Heart right ventricle (tissue), 16 donors: ENCODE measurements around the gene SDK2. TPM values are rescaled to one million over a fixed set of nuclear protein-coding genes. Genes with fewer than 3 reads are reported as not detected.

ENCODE experiments used
- ATAC-seq, 8 donors: fragments of 200-7000 bp; cut with Tn5 transposase; one replicate each; pipeline ENCODE4 v1.9.1; 2020; ENCODE audit warnings: mild to moderate bottlenecking in 8 of 8, moderate library complexity in 8 of 8, moderate number of reproducible peaks in 1 of 8
- DNase-seq, 2 donors: peaks; one replicate each; pipeline ENCODE4 v3.0.0-alpha.2; 2020
- H3K27ac ChIP-seq, 10 donors: fragments of 200-600 bp; sonication (generic) in 2 of 10; one replicate each; pipeline versions ENCODE4 v1.5.0 to v1.8.0; 2020 to 2022; ENCODE audit warnings: mild to moderate bottlenecking in 3 of 10
- H3K27me3 ChIP-seq, 7 donors: fragments of 200-600 bp; one replicate each; pipeline ENCODE4 v1.8.0; 2021 to 2022; ENCODE audit warnings: mild to moderate bottlenecking in 2 of 7
- H3K36me3 ChIP-seq, 9 donors: fragments of 200-600 bp; sonication (generic) in 1 of 9; one replicate each; pipeline versions ENCODE4 v1.5.0 to v1.8.0; 2020 to 2022; ENCODE audit warnings: mild to moderate bottlenecking in 2 of 9
- H3K4me1 ChIP-seq, 9 donors: fragments of 200-600 bp; sonication (generic) in 1 of 9; one replicate each; pipeline versions ENCODE4 v1.5.0 to v1.8.0; 2020 to 2022; ENCODE audit warnings: mild to moderate bottlenecking in 4 of 9
- H3K4me3 ChIP-seq, 10 donors: fragments of 200-600 bp; sonication (generic) in 2 of 10; one replicate each; pipeline versions ENCODE4 v1.5.0 to v1.8.0; 2020 to 2022; ENCODE audit warnings: mild to moderate bottlenecking in 7 of 10, moderate library complexity in 2 of 10
- H3K9me3 ChIP-seq, 11 donors: fragments of 200-600 bp in 10 of 11; sonication (generic) in 2 of 11; one replicate each; pipeline versions ENCODE4 v1.5.0 to v1.8.0; 2013 to 2022; ENCODE audit warnings: mild to moderate bottlenecking in 2 of 11, control low read depth in 1 of 11, moderate library complexity in 1 of 11
- CTCF ChIP-seq, 9 donors: fragments of 200-600 bp; sonication (generic) in 2 of 9; IDR thresholded peaks; one replicate each; pipeline versions ENCODE4 v1.5.0 to v1.8.0; 2021 to 2022; ENCODE audit warnings: antibody characterized with exemption in 9 of 9, mild to moderate bottlenecking in 5 of 9, moderate library complexity in 1 of 9
- WGBS, 2 donors: extraction: QIAGEN DNeasy Blood & Tissue Kit; methylation state at CpG; one replicate each; pipeline ENCODE4 v1.1.7; 2013; ENCODE audit warnings: inconsistent platforms in 1 of 2; 5-methylcytosine and 5-hydroxymethylcytosine counted together
- intact Hi-C, 10 donors: fragments of 100-400 bp; cut with DNase I; formaldehyde crosslinking; loops; one replicate each; pipeline versions ENCODE4 v1.11.1 to v1.14.2; 2022
- polyA plus RNA-seq, 2 donors: library from polyadenylated mRNA; stranded (reverse); fragments of 200-250 nt; gene quantifications; one replicate each; pipeline ENCODE4 v1.2.3, GENCODE V29; 2013
- total RNA-seq, 10 donors: library from RNA; stranded (reverse); fragmentation: NEBNext Ultra II Directional in 3 of 10; extraction: Animal tissue kit (Norgen Biotek cat#: 25700) in 3 of 10; gene quantifications; one replicate each; pipeline versions ENCODE4 v1.2.1 to v1.2.4, GENCODE V29; 2021 to 2023
- donor health status: Arrhythmogenic right ventricular cardiomyopathy.
- donor health status: ischemic (EF 13 %, LVEDD 7.1; RV severe dilation, severe dysfunction).
- donor health status: healthy with polysubstance abuse.
- donor health status: DM: no; HTN: yes; CAD: no.
- donor health status: DM: no; HTN: no; CAD: no.
- donor health status: ischemic (EF 25% LVEDD 6.9; RV normal size, moderate dysfunction).
- donor health status: ischemic (EF 25% LVEDD 5.7; RV mildly dilated, moderate dysfunction).
- donor health status: healthy.
- donor health status: DM: yes; HTN: yes; CAD: no.
- donor health status: Ischemic cardiomyopathy.
- donor health status: ischemic (EF 35%, LVEDD 5.7; RV mildly dilated, moderate dysfunction).
- donor health status: nonischemic (EF 11% LVEDD 7.7; RV severe dilation, severe dysfunction).
- donor health status: DM: yes; HTN: yes; CAD: no.
- donor health status: PGD.
- donor health status: ischemic (EF 29% LVEDD 5.4; RV normal size, mild dysfunction).
- donor health status: nonischemic (EF 23%, LVEDD 6.1; RV moderate dilation, normal function).

SDK2 gene
- total and polyA plus RNA-seq, 12 donors, result 0.44 to 4.2 (median 1.9) TPM

- no peak for TF ChIP-seq CTCF (IDR thresholded peaks at IDR 0.05)
- no peak for DNase-seq
- Histone ChIP-seq H3K9me3 (no peaks in the 10 kb centered on the region), H3K36me3 (no peaks in the 10 kb centered on the region), H3K4me3 (no peak overlapping the region), H3K27ac (no peak overlapping the region), H3K27me3 (no peaks in the 10 kb centered on the region), H3K4me1 (peaks cover 0 to 5% (median 0%) of the 10 kb centered on the region in 9 donors)
- ATAC-seq, result no peak
- 95 to 99% methylated on average over 5 of the region's 5 CpGs for WGBS, 2 donors
- intact Hi-C loops, result loop anchor here in 1 of 10 donors (5.0 kb wide), 1 partner anchor 153 kb away; no protein-coding TSS in a partner anchor
Measured at GRCh38 chr17:73584987-73585386, 59.3 kb downstream of the SDK2 start.

DNA sequence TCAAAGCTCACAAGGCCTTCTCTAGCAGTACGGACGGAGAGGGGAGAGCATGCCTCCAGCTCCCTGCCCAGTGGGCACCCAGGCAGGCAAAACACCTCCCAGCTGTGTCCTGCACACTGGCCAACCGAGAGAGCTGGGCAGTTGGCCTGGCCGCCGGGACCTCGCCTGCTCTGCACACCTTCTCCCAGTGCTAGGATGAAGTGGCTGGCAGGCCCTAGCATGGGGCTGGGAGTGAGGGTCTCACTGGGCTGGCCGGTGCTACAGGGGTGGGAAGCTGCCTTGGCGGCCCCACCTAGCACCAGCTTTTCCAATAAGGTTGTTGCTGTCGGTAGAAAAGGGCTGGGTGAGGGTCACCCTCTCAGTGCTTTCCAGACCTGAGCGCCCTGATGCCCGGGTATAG lies 60.2 kb downstream of the SDK2 start:
- Histone ChIP-seq H3K27me3 (no peaks in the 10 kb centered on the region), H3K4me1 (peaks cover 0 to 5% (median 0%) of the 10 kb centered on the region in 9 donors), H3K27ac (no peak overlapping the region), H3K36me3 (no peaks in the 10 kb centered on the region), H3K4me3 (no peak overlapping the region), H3K9me3 (no peaks in the 10 kb centered on the region)
- ATAC-seq (no peak), DNase-seq (no peak)
- WGBS, 2 donors, result 92% methylated on average over 11 of the region's 11 CpGs
- TF ChIP-seq CTCF (IDR thresholded peaks at IDR 0.05), result no peak
- intact Hi-C loops, result no loop called here

DNA sequence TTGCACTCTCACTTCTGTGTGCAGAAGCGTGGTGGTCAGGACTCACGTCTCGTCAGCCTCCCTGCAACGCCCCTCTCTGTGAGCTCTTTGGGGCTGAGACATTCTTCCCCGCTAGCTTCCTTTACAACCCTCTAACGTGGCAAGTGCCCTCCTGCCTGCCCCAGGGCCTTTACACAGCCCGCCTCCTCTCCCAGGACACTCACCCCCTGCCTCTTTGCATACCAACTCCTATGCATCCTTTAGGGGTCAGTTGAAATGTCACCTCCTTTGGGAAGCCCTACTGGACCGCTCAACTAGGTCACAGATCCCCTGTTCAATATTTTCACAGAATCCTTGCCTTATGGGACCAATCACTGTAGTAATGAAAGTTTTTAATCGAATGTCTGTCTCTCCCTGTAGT lies 61.4 kb downstream of the SDK2 start:
- intact Hi-C loops, result no loop called here
- TF ChIP-seq CTCF (IDR thresholded peaks at IDR 0.05), result no peak
- no peak for ATAC-seq
- Histone ChIP-seq H3K4me3 (no peak overlapping the region), H3K36me3 (no peaks in the 10 kb centered on the region), H3K27me3 (no peaks in the 10 kb centered on the region), H3K9me3 (no peaks in the 10 kb centered on the region), H3K4me1 (peaks cover 0 to 5% (median 0%) of the 10 kb centered on the region in 9 donors), H3K27ac (no peak overlapping the region)
- 87 to 92% methylated on average over 9 of the region's 9 CpGs for WGBS, 2 donors
- no peak for DNase-seq

GRCh38 chr17:73582359-73582758 lies 61.9 kb downstream of the SDK2 start:
- TF ChIP-seq CTCF (IDR thresholded peaks at IDR 0.05), result no peak
- Histone ChIP-seq H3K27ac (no peak overlapping the region), H3K27me3 (no peaks in the 10 kb centered on the region), H3K4me1 (peaks cover 0 to 5% (median 0%) of the 10 kb centered on the region in 9 donors), H3K9me3 (no peaks in the 10 kb centered on the region), H3K4me3 (no peak overlapping the region), H3K36me3 (no peaks in the 10 kb centered on the region)
- intact Hi-C loops, result no loop called here
- no peak for ATAC-seq
- 68 to 75% methylated on average over 6 of the region's 6 CpGs for WGBS, 2 donors
- DNase-seq, result no peak
